RWPE1 (cell line): ENCODE measurements around the gene LMO2.
"Not testable (repeated sequence)": the region's sequence is repeated elsewhere in the genome, so short reads cannot be mapped to it uniquely, and the experiment has no call there.

ENCODE experiments used
- CTCF ChIA-PET: fragments of 350-600 bp; sonication (Branson Sonifier 250); formaldehyde crosslinking; extraction: SDS; loops from one replicate; lab custom pipeline; 2021; lab: Yijun Ruan, JAX
- POLR2A ChIA-PET: fragments of 400-600 bp; formaldehyde crosslinking; extraction: SDS; loops from one replicate; lab custom pipeline; 2020; ENCODE audit warnings: antibody characterized with exemption; ENCODE audit not compliant: low non-redundant PET; lab: Yijun Ruan, JAX
- DNase-seq: peaks from one replicate; pipeline ENCODE4 v3.0.0; 2012; ENCODE audit warnings: low spot score
- H3K27ac ChIP-seq: fragments of 450-650 bp; 2 replicates; pipeline ENCODE4 v1.5.1; 2017
- TF ChIP-seq, protein P1 (sequence below): fragments of 450-650 bp; conservative IDR thresholded peaks from 2 replicates; pipeline ENCODE4 v1.5.1; 2017; ENCODE audit warnings: low read depth, mild to moderate bottlenecking

LMO2 gene

DNA sequence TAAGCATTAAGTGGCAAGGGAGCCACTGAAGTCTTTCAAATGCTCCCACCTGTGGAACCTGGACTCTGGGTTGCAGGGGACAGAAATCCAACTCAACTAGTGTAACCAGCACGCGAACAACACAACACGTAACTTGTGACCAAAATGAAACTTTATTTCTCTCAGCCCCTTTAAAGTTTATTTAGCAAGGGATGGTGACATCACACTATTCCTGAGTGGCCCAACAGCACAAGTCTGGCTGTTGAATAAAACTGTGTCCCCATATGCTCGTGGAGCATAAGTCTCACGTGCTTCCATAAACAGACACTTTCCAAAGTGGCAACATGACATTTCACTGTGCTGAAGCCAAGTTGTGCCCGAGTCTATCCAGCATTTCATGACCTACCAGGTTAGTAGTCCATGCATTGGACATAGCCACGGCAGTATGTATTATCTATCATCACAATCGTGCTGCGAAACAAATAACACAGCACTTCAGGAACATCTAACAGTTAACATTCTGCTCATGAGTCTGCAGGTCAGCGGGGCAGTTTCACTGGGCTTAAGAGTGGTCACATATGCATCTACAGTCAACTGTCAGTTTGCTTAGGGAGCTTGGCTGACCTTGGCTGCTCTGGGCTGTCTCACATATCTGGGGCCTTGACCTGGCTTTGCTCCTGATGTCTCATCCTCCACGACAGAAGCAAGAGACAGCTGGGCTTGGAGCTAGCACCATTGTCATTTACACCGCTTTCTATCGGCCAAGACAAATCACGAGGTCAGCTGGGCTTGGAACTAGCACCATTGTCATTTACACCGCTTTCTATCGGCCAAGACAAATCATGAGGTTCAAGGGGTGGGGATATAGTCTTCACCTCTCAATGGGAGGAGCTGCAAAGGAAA, 35.0 kb upstream of the LMO2 start:
- ChIA-PET POLR2A (no interaction called here), CTCF (no interaction called here)
- H3K27ac ChIP-seq: no peak overlapping the region
- TF ChIP-seq, protein P1, sequence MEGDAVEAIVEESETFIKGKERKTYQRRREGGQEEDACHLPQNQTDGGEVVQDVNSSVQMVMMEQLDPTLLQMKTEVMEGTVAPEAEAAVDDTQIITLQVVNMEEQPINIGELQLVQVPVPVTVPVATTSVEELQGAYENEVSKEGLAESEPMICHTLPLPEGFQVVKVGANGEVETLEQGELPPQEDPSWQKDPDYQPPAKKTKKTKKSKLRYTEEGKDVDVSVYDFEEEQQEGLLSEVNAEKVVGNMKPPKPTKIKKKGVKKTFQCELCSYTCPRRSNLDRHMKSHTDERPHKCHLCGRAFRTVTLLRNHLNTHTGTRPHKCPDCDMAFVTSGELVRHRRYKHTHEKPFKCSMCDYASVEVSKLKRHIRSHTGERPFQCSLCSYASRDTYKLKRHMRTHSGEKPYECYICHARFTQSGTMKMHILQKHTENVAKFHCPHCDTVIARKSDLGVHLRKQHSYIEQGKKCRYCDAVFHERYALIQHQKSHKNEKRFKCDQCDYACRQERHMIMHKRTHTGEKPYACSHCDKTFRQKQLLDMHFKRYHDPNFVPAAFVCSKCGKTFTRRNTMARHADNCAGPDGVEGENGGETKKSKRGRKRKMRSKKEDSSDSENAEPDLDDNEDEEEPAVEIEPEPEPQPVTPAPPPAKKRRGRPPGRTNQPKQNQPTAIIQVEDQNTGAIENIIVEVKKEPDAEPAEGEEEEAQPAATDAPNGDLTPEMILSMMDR: no peak
- no peak for DNase-seq

DNA sequence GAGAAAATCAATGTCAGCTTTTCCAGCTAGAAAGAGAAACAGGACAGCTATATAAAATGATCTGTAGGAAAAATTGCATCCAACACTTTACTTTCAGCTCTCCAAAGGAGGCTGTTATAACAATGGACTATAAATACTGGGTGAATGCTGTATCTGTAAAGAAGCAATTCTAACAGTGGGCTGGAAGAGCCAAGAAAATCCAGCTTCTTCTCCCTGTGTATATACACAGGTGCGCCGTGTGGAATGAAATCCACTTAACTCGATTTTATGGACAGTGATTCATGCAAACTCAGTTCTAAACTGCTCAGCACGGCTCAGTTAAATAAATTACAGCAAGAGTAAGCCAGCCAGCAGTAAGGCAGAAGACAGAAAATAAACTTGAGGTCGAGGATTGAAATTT, 32.5 kb upstream of the LMO2 start:
- POLR2A ChIA-PET: no interaction called here
- CTCF ChIA-PET: no interaction called here
- H3K27ac ChIP-seq: no peak overlapping the region
- TF ChIP-seq, protein P1: no peak
- no peak for DNase-seq

DNA sequence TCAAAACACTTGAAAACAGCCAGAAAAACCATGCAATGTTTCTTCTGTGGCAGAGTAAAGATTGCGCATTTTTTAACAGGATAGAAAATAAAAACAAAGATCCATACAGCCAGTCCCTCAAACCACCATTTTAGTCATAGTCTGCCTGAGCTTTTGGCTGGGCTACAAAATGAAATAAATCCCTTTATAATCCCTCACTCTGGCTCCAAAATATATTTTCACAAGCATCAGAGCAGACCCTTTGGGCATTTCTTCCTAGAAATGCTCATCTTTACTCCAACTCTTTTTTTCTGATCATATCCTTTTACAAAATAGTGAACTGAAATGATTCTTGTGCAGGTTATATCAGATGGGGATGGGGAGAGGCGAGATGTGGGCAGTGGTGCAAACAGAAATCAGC, 31.8 kb upstream of the LMO2 start:
- no peak overlapping the region for H3K27ac ChIP-seq
- POLR2A ChIA-PET: no interaction called here
- CTCF ChIA-PET: no interaction called here
- TF ChIP-seq, protein P1: no peak
- DNase-seq: no peak

DNA sequence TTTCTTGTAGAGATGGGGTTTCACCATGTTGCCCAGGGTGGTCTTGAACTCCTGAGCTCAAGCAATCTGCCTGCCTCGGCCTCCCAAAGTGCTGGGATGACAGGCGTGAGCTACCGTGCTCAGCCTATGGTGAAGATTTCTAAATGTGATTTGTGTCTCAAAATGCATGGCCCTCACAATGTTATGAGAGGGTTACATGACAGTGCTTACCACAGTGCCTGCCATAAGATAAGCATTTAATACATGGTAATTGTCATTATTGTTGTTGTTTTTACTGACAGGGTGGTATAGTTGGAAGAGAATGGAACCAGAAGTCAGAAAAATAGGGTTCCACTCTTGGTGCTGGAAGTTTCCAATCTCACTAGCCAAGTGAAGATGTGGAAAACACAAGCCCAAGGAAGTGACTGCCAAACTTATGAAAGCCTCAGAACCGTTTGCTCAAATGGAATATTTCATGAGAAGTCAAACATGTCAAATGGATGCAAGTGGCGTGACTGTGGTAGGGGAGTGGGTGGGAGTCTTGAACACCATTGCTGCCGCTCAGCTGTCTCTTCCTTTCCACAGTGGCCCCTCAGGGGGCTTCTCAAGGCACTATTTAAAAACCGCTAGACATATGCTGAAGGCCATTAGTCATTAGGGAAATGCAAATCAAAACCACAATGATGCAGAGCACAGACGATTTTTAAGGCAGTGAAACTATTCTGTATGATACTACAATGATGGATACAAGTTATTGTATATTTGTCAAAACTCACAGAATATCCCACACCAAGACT, 29.1 kb upstream of the LMO2 start:
- ChIA-PET CTCF (no interaction called here), POLR2A (no interaction called here)
- H3K27ac ChIP-seq: no peak overlapping the region
- DNase-seq: no peak
- TF ChIP-seq, protein P1: no peak

DNA sequence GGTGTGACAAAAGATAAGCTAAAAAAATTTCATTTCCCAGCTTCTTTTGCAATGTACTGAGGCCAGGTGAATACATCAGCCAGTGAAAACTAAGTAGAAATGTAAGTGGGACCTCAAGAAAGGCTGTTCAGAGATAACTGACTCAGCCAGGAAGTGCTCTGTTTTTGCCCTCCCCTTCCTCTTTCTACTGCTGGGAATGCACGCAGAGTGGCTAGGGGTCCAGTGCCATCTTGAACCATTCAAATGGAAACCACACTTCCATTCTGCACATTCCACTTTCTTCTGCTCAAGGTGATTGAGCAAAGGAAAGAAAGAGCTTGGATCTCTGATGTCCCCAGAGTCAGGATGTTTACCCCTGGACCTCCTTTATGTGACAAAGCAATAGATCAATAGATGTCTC, 27.8 kb upstream of the LMO2 start:
- TF ChIP-seq, protein P1: no peak
- POLR2A ChIA-PET: no interaction called here
- no peak for DNase-seq
- no peak overlapping the region for H3K27ac ChIP-seq
- CTCF ChIA-PET: interaction anchor here (0.5 to 0.6 kb wide), 4 partner anchors 48 to 1868 kb away, joined by 3 to 4 read pairs (median 3); no protein-coding TSS in a partner anchor

DNA sequence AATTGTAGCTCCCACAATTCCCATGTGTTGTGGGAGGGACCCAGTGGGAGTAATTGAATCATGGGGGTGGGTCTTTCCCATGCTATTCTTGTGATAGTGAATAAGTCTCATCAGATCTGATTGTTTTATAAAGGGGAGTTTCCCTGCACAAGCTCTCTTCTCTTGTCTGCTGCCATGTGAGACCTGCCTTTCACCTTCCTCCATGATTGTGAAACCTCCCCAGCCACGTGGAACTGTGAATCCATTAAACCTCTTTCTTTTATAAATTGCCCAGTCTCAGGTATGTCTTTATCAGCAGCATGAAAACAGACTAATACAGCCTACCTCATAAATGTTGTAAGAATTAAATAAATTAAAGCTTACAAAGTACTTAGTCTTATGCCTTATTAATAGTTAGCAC, 25.5 kb upstream of the LMO2 start:
- H3K27ac ChIP-seq, DNase-seq, CTCF ChIA-PET, POLR2A ChIA-PET: not testable (repeated sequence)
